Bone marrow (tissue), 2 donors: ENCODE measurements around the gene SYNM.

ENCODE experiments used
- DNase-seq, 2 donors: peaks; one replicate each; lab custom pipeline; 2025; lab: John Stamatoyannopoulos, UW

SYNM gene

DNA sequence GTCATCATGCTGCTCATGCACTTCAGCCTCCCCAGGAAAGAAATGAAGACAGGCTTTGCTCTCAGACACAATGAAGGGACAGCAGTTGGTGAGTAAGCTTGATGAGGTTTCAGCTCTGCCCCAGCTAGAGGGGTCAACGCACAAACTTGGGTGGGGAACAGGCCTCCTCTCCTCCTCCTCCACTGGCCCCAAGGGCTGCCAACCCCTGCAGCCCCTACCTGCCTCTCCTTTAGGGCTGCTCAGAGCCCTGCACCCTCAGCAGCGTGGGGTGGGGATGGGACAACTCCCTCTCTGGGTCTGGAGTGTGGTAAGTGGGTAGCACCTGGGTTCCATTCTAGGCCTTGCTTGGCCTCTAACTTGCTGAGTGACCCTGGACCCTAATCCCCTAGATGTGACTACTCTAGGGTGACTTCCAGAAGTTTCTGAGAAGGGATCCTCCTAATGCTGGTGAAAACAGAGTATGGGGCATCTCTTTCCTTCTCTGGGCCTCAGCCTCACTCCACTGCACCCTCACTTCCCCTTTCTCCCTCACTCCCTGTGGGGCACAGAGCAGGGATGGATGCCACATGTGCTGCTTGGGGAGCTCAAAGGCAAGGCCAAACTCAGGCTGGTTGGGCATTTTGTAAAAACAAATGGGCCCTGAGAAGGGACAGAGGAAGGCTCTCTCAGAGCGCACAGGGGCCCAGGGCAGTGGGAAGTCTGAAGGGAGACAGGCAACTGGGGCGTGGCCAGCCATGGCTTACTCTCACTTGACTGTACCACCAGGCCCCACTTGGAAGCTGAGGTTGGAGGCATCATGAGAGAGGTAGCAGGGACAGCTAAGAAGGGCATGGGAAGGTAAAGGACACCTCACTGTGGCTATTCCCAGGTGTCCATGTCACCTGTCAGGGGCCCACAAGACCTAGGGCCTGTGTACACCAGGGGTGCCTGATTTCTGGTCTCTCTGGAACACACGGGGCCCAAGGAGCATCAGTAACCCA is 64.0 kb downstream of the SYNM start:
- DNase-seq = no peak

- DNase-seq = no peak
Measured at GRCh38 chr15:99169769-99170311, 65.0 kb downstream of the SYNM start.

DNA sequence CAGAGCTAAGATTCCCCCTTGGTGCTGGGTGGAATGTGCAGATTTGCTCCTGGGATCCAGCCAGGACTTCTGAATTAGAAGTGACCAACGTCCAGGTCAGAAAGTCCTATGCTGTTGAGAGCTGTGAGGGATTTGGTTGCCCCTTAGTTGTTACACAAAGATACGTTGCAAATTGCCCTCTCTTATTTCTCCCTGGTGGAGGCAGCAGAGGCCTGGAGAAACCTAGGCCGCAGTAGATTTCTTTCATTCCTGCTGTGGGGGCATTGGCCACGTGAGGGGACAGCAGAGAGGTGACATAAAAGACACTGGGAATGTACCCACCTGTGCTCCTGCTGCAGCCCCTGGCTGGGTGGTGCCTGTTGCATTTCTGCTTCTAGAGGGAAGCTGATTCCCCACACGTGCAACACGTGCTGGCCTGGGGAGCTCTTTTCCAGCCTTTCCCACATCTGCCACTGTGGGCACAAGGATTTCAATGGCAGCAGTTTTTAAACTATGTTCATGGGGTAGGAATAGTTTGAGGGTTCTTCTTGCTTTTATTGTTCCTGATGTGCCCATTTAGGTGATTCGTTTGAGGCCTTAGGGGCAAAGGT is 65.7 kb downstream of the SYNM start:
- no peak for DNase-seq

DNA sequence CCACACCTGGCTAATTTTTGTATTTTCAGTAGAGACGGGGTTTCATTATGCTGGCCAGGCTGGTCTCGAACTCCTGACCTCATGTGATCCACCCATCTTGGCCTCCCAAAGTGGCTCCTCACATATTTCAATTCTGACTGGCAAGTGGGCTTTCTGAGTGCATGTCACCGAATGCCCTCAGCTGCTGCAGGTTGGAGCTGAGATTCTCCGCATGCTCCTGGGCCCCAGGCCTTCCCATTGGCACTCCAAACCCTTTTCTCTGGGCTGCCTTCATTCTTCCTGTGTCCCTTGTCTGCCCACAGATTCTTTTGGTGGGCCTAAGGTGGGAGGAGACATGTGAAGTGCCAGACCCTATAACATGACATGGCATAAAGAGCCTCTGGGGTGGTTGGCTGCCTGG is 67.3 kb downstream of the SYNM start:
- DNase-seq = no peak

DNA sequence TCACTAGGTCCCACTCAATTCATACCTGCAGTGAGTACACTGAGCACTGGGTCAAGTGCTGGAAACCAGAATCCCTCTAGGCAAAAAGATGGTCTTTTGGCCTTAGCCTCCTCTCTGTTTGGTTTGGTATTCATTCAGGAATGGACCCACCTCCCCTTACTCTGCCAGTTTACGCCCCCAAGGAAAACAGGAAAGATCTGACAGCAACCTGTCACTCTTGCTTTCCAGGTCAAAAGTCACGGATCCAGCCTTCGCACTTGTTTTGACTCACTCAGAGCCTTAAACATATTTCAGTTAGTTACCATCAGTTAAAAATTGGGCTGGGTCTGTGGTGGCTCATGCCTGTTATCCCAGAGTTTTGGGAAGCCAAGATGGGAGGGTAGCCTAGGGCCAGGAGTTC is 68.1 kb downstream of the SYNM start:
- no peak for DNase-seq

- no peak for DNase-seq
Measured at GRCh38 chr15:99174567-99175395, 69.9 kb downstream of the SYNM start.

DNA sequence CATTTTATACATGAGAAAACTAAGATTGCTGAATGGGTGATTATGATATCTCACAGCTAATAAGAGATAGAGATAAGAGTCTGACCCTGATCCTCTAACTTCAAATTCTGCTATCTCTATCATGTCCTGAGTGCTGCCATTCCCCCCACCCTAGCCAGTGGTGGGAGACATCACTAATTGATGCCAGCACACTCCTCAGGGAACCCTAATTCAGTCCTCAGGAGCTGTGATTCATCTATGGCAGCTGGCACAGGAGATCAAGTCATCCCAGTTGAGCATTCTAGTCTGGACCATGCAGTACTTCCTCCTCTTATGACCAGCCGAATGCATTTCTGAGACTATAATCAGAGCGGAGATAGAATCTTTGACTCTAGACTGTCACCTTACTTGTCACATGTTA is 71.9 kb downstream of the SYNM start:
- no peak for DNase-seq

DNA sequence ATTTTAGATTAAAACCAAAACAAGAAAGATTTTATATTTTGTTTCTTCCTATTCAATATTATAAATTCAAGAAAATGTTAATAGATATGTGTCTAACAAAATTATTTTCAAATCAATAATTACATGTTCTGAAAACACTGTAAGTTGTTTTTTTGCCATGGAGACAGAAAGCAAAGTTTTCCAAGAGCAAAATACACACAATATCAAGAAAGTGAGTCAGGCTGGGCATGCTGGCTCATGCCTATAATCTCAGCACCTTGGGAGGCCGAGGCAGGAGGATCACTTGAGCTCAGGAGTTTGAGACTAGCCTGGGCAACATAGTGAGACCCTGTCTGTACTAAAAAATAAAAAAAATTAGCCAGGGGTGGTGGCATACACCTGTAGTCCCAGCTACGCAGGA is 72.8 kb downstream of the SYNM start:
- no peak for DNase-seq

- DNase-seq = no peak
Measured at GRCh38 chr15:99180086-99180963, 75.4 kb downstream of the SYNM start.

DNA sequence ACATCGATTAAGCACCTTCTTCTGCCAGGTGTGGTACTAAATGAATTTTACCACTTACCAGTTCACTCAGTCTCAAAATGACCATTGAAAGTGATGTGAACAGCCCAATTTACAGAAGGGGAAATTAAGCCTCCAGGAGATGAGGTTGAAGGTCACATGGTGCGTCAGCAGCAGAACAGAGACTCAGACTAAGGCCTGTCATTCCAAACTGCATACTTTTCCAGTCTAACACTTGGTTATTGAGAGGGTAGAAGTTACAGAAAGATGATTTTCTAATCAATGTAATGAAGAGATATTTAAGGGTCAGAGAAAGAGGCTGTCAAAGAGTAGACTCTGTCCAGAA is 76.1 kb downstream of the SYNM start:
- DNase-seq = no peak

DNA sequence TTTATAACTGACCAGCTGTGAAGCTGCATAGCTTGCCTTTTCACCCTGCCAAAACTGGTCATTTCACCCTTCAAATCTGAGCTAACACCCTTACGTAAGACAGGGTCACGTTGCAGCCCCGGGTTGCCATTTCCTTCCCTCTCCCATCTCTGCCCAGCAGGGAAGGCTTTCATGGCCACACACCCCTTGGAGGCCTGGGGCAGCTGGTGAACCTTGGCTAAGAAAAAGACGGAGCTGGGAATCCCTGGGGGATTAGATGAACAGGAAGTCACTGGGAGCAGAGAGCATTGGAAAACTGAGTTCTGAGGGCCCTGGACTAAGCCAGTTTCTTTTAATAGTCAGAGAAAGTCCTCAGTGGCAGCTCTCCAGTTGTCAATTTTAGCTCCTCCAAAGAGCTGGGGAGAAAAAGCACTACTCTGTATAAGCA is 76.7 kb downstream of the SYNM start:
- DNase-seq = no peak

DNA sequence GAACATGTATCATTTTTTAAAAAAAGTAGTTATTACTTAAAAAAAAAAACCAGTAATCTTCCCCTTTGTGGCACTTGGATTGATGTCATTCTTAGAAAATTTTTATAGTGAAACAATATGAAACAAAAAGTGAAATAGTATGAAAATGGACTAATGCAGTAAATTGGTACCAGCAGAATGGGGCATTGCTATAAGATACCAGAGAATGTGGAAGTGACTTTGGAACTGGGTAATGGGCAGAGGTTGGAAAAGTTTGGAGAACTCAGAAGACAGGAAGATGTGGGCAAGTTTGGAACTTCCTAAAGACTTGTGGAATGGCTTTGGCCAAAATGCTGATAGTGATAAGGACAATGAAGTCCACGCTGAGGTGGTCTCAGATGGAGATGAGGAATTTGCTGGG is 77.9 kb downstream of the SYNM start:
- DNase-seq = no peak
